Liver (tissue), 9 donors: ENCODE results near the gene SF3B3. TPM values are rescaled to one million over a fixed set of nuclear protein-coding genes. Genes with fewer than 3 reads are reported as not detected.

Experiments
- DNase-seq: peaks from one replicate; pipeline ENCODE4 v3.0.0-alpha.2; 2017; ENCODE audit warnings: low spot score
- H3K27ac ChIP-seq, 2 donors: one replicate each; pipeline ENCODE4 v1.7.0; 2013; ENCODE audit warnings: inconsistent platforms in 2 of 2, low read length in 2 of 2, control low read depth in 1 of 2, low read depth in 1 of 2, mild to moderate bottlenecking in 1 of 2
- H3K27me3 ChIP-seq, 4 donors: one replicate each; pipeline versions ENCODE4 v1.6.1 to v1.7.0; 2013; ENCODE audit warnings: low read length in 3 of 4, inconsistent platforms in 1 of 4, mild to moderate bottlenecking in 1 of 4, moderate library complexity in 1 of 4; ENCODE audit not compliant: control insufficient read depth in 4 of 4, insufficient read depth in 4 of 4
- H3K36me3 ChIP-seq, 4 donors: one replicate each; pipeline versions ENCODE4 v1.6.1 to v1.7.0; 2013; ENCODE audit warnings: low read length in 3 of 4, mild to moderate bottlenecking in 3 of 4, low read depth in 1 of 4, moderate library complexity in 1 of 4; ENCODE audit not compliant: control insufficient read depth in 4 of 4, insufficient read depth in 3 of 4
- H3K4me1 ChIP-seq, 4 donors: one replicate each; pipeline versions ENCODE4 v1.6.1 to v1.7.0; 2013; ENCODE audit warnings: low read length in 3 of 4, mild to moderate bottlenecking in 3 of 4, moderate library complexity in 1 of 4; ENCODE audit not compliant: control insufficient read depth in 4 of 4, insufficient read depth in 4 of 4
- H3K4me3 ChIP-seq, 3 donors: one replicate each; pipeline versions ENCODE4 v1.6.1 to v1.7.0; 2013; ENCODE audit warnings: low read length in 3 of 3, control low read depth in 1 of 3, low read depth in 1 of 3, mild to moderate bottlenecking in 1 of 3
- H3K9ac ChIP-seq, 2 donors: one replicate each; pipeline ENCODE4 v1.7.0; 2013; ENCODE audit warnings: low read length in 2 of 2, mild to moderate bottlenecking in 2 of 2, moderate library complexity in 2 of 2, control low read depth in 1 of 2, low read depth in 1 of 2
- H3K9me3 ChIP-seq, 4 donors: one replicate each; pipeline versions ENCODE4 v1.6.1 to v1.7.0; 2013; ENCODE audit warnings: low read length in 3 of 4; ENCODE audit not compliant: control insufficient read depth in 4 of 4
- ATF3 ChIP-seq: IDR thresholded peaks from 2 replicates; pipeline ENCODE4 v1.6.1; 2016; ENCODE audit warnings: antibody characterized with exemption
- CTCF ChIP-seq: fragments of 150-350 bp; IDR thresholded peaks from 2 replicates; pipeline ENCODE4 v1.5.1; 2017; ENCODE audit warnings: improper control_type of control experiment, low read depth, low read length; ENCODE audit not compliant: missing input control
- EGR1 ChIP-seq, 2 donors: IDR thresholded peaks; 2 replicates each; pipeline ENCODE4 v1.6.1; 2016 to 2018; ENCODE audit warnings: antibody characterized with exemption in 2 of 2, low read depth in 2 of 2
- FOXA1 ChIP-seq: IDR thresholded peaks from 2 replicates; pipeline ENCODE4 v1.6.1; 2016; ENCODE audit warnings: antibody characterized with exemption
- FOXA2 ChIP-seq: IDR thresholded peaks from 2 replicates; pipeline ENCODE4 v1.6.1; 2016; ENCODE audit warnings: antibody characterized with exemption
- GABPA ChIP-seq, 2 donors: IDR thresholded peaks in 1 of 2; conservative IDR thresholded peaks in 1 of 2; 2 replicates each; pipeline ENCODE4 v1.6.1; 2016; ENCODE audit warnings: antibody characterized with exemption in 2 of 2, mild to moderate bottlenecking in 1 of 2, moderate library complexity in 1 of 2
- HNF4G ChIP-seq: IDR thresholded peaks from 2 replicates; pipeline ENCODE4 v1.6.1; 2016; ENCODE audit warnings: antibody characterized with exemption
- JUND ChIP-seq, 2 donors: IDR thresholded peaks; 2 replicates each; pipeline ENCODE4 v1.6.1; 2016; ENCODE audit warnings: antibody characterized with exemption in 2 of 2
- RAD21 ChIP-seq, 2 donors: IDR thresholded peaks; 2 replicates each; pipeline ENCODE4 v1.6.1; 2016; ENCODE audit warnings: antibody characterized with exemption in 2 of 2, mild to moderate bottlenecking in 2 of 2
- REST ChIP-seq: IDR thresholded peaks from 2 replicates; pipeline ENCODE4 v1.6.1; 2016; ENCODE audit warnings: antibody characterized with exemption, mild to moderate bottlenecking
- RXRA ChIP-seq, 2 donors: IDR thresholded peaks; 2 replicates each; pipeline ENCODE4 v1.6.1; 2017 to 2018; ENCODE audit warnings: antibody characterized with exemption in 2 of 2, mild to moderate bottlenecking in 1 of 2
- SP1 ChIP-seq: IDR thresholded peaks from 2 replicates; pipeline ENCODE4 v1.6.1; 2018; ENCODE audit warnings: antibody characterized with exemption, mild to moderate bottlenecking
- TAF1 ChIP-seq: conservative IDR thresholded peaks from 2 replicates; pipeline ENCODE4 v1.6.1; 2016; ENCODE audit warnings: antibody characterized with exemption, mild to moderate bottlenecking
- YY1 ChIP-seq: IDR thresholded peaks from 2 replicates; pipeline ENCODE4 v1.6.1; 2016; ENCODE audit warnings: antibody characterized with exemption, mild to moderate bottlenecking
- ZBTB33 ChIP-seq: IDR thresholded peaks from 2 replicates; pipeline ENCODE4 v1.6.1; 2016; ENCODE audit warnings: antibody characterized with exemption
- WGBS: extraction: QIAGEN DNeasy Blood & Tissue Kit; methylation state at CpG from one replicate; pipeline ENCODE4 v1.1.7; 2013; 5-methylcytosine and 5-hydroxymethylcytosine counted together
- polyA plus RNA-seq, 2 donors: library from polyadenylated mRNA; stranded (reverse) in 1 of 2; unstranded in 1 of 2; fragments of 200-250 nt in 1 of 2; fragments of >200 nt in 1 of 2; fragmentation: Nextera tagmentation in 1 of 2; extraction: Ambion mirVana in 1 of 2; gene quantifications; one replicate each; pipeline versions ENCODE4 v1.2.1 to v1.2.3, GENCODE V29; 2013 to 2015
- total RNA-seq, 2 donors: library from RNA; depleted of rRNA; stranded (reverse); fragments of >200 nt; gene quantifications; one replicate each; pipeline ENCODE4 v1.2.3, GENCODE V29; 2014
- donor health status: healthy.
- donor health status: healthy.
- donor health status: healthy.
- donor health status: healthy.
- donor health status: healthy.

Gene SF3B3
- total and polyA plus RNA-seq, 4 donors: 38.9 to 77.8 (median 53.2) TPM

GRCh38 chr16:70574595-70575271 is 51.1 kb downstream of the SF3B3 start:
- Histone ChIP-seq H3K4me3 (no peak overlapping the region), H3K27me3 (no peaks in the 10 kb centered on the region), H3K9me3 (no peaks in the 10 kb centered on the region), H3K36me3 (peaks cover 8 to 37% (median 30%) of the 10 kb centered on the region in 4 donors), H3K9ac (no peak overlapping the region), H3K27ac (no peak overlapping the region), H3K4me1 (peaks cover 0 to 5% (median 3%) of the 10 kb centered on the region in 4 donors)
- WGBS: 93% methylated on average over 8 of the region's 8 CpGs
- no peak for DNase-seq
- no peak for TF ChIP-seq GABPA (IDR thresholded peaks at IDR 0.05 in 1 of 2, conservative IDR thresholded peaks at IDR 0.05 in 1 of 2)
- no peak for TF ChIP-seq SP1
- TF ChIP-seq RAD21 (IDR thresholded peaks at IDR 0.05): no peak
- TF ChIP-seq TAF1: no peak
- TF ChIP-seq EGR1 (IDR thresholded peaks at IDR 0.05; ENCODE audit: low read depth in 2 of 2): no peak
- no peak for TF ChIP-seq RXRA (IDR thresholded peaks at IDR 0.05)
- TF ChIP-seq YY1: no peak

GRCh38 chr16:70575376-70575775 is 51.8 kb downstream of the SF3B3 start:
- no peak overlapping the region for H3K27ac ChIP-seq
- no peaks in the 10 kb centered on the region for H3K27me3 ChIP-seq
- H3K36me3 ChIP-seq: peaks cover 8 to 31% (median 25%) of the 10 kb centered on the region in 4 donors
- no peak overlapping the region for H3K9ac ChIP-seq
- no peak overlapping the region for H3K4me3 ChIP-seq
- DNase-seq: no peak
- WGBS: 94% methylated on average over 7 of the region's 7 CpGs
- H3K9me3 ChIP-seq: no peaks in the 10 kb centered on the region
- TF ChIP-seq EGR1 (IDR thresholded peaks at IDR 0.05; ENCODE audit: low read depth in 2 of 2) (no peak), ZBTB33 (no peak), TAF1 (no peak), FOXA1 (no peak), CTCF (no peak), HNF4G (no peak), ATF3 (no peak), RAD21 (IDR thresholded peaks at IDR 0.05) (no peak), FOXA2 (no peak), JUND (IDR thresholded peaks at IDR 0.05) (no peak), REST (no peak), YY1 (no peak), RXRA (IDR thresholded peaks at IDR 0.05) (no peak), GABPA (IDR thresholded peaks at IDR 0.05 in 1 of 2, conservative IDR thresholded peaks at IDR 0.05 in 1 of 2) (no peak), SP1 (no peak)
- H3K4me1 ChIP-seq: peaks cover 0 to 5% (median 3%) of the 10 kb centered on the region in 4 donors
